ENCODE data around the gene CNEP1R1. TPM values are rescaled to one million over a fixed set of nuclear protein-coding genes. Genes with fewer than 3 reads are reported as not detected.
"Not testable (repeated sequence)": the region's sequence is repeated elsewhere in the genome, so short reads cannot be mapped to it uniquely, and the experiment has no call there.

The CNEP1R1 gene
- total RNA-seq, 1 experiment from 2014 or later, result 14.6 TPM

GRCh38 chr16:50012182-50012581, 12.8 kb upstream of the CNEP1R1 start:
- no peaks in the 10 kb centered on the region for H3K36me3 ChIP-seq (ENCODE audit: control insufficient read depth in 1 of 2, insufficient read depth in 2 of 2, low read length in 2 of 2)
- DNase-seq (ENCODE audit: low read depth, low spot score) (no peak), ATAC-seq (no peak)
- H3K27ac ChIP-seq (ENCODE audit: low read depth, low read length), result no peak overlapping the region
- TF ChIP-seq RAD21 (IDR thresholded peaks at IDR 0.05; ENCODE audit: low read depth), result no peak
- RAD21 ChIA-PET (ENCODE audit: low non-redundant PET in 1 of 2, low total read pairs in 2 of 2, uncharacterized antibody in 2 of 2, unreplicated experiment in 2 of 2), result no interaction called here
- H3K9ac ChIP-seq (ENCODE audit: low read length), result no peak overlapping the region
- H3K9me2 ChIP-seq (ENCODE audit: insufficient read depth), result no peaks in the 10 kb centered on the region
- no peaks in the 10 kb centered on the region for H3K79me2 ChIP-seq (ENCODE audit: insufficient read depth, low read length)
- no peaks in the 10 kb centered on the region for H3K9me3 ChIP-seq (ENCODE audit: control insufficient read depth in 1 of 2, insufficient read depth in 1 of 2, low read depth in 1 of 2, low read length in 2 of 2)
- POLR2A ChIA-PET, result no interaction called here
- no peaks in the 10 kb centered on the region for H4K20me1 ChIP-seq (ENCODE audit: insufficient read depth)
- intact Hi-C loops (cut with micrococcal nuclease), result no loop called here
- H3K4me2 ChIP-seq (ENCODE audit: low read length), result no peak overlapping the region
- H3K4me3 ChIP-seq (replicated peaks in 1 of 2; ENCODE audit: low read depth in 1 of 2, low read length in 2 of 2), result no peak overlapping the region
- H3K4me1 ChIP-seq (ENCODE audit: control insufficient read depth in 1 of 2, insufficient read depth in 2 of 2, low read length in 2 of 2), result no peaks in the 10 kb centered on the region
- no peaks in the 10 kb centered on the region for H3K27me3 ChIP-seq (ENCODE audit: insufficient read depth, low read length)
- no TSS peak for BruUV-seq (replicated peaks)
- no peak overlapping the region for H2AFZ ChIP-seq (ENCODE audit: low read depth, low read length, poor library complexity, severe bottlenecking)
- CTCF ChIA-PET, result interaction anchor here (2.2 kb wide), 1 partner anchor 13 kb away, joined by 7 read pairs; the partner anchor contains the start of gene CNEP1R1

- H3K36me3 ChIP-seq (ENCODE audit: control insufficient read depth in 1 of 2, insufficient read depth in 2 of 2, low read length in 2 of 2); H3K27me3 ChIP-seq (ENCODE audit: insufficient read depth, low read length); H3K79me2 ChIP-seq (ENCODE audit: insufficient read depth, low read length); H3K27ac ChIP-seq (ENCODE audit: low read depth, low read length); intact Hi-C loops (cut with micrococcal nuclease); H4K20me1 ChIP-seq (ENCODE audit: insufficient read depth); H3K4me1 ChIP-seq (ENCODE audit: control insufficient read depth in 1 of 2, insufficient read depth in 2 of 2, low read length in 2 of 2); H3K4me3 ChIP-seq (replicated peaks in 1 of 2; ENCODE audit: low read depth in 1 of 2, low read length in 2 of 2); ATAC-seq; H3K9me3 ChIP-seq (ENCODE audit: control insufficient read depth in 1 of 2, insufficient read depth in 1 of 2, low read depth in 1 of 2, low read length in 2 of 2); RAD21 ChIA-PET (ENCODE audit: low non-redundant PET in 1 of 2, low total read pairs in 2 of 2, uncharacterized antibody in 2 of 2, unreplicated experiment in 2 of 2); BruUV-seq (replicated peaks); POLR2A ChIA-PET; CTCF ChIA-PET; H2AFZ ChIP-seq (ENCODE audit: low read depth, low read length, poor library complexity, severe bottlenecking); DNase-seq (ENCODE audit: low read depth, low spot score); H3K4me2 ChIP-seq (ENCODE audit: low read length); H3K9ac ChIP-seq (ENCODE audit: low read length); H3K9me2 ChIP-seq (ENCODE audit: insufficient read depth): not testable (repeated sequence)
Measured at GRCh38 chr16:50014211-50014610, 10.8 kb upstream of the CNEP1R1 start.

GRCh38 chr16:50015631-50016030, 9.4 kb upstream of the CNEP1R1 start:
- Histone ChIP-seq H2AFZ (ENCODE audit: low read depth, low read length, poor library complexity, severe bottlenecking) (no peak overlapping the region), H3K9me2 (ENCODE audit: insufficient read depth) (no peaks in the 10 kb centered on the region), H3K4me3 (replicated peaks in 1 of 2; ENCODE audit: low read depth in 1 of 2, low read length in 2 of 2) (no peak overlapping the region), H4K20me1 (ENCODE audit: insufficient read depth) (no peaks in the 10 kb centered on the region), H3K27ac (ENCODE audit: low read depth, low read length) (no peak overlapping the region), H3K36me3 (ENCODE audit: control insufficient read depth in 1 of 2, insufficient read depth in 2 of 2, low read length in 2 of 2) (no peaks in the 10 kb centered on the region), H3K79me2 (ENCODE audit: insufficient read depth, low read length) (no peaks in the 10 kb centered on the region), H3K4me1 (ENCODE audit: control insufficient read depth in 1 of 2, insufficient read depth in 2 of 2, low read length in 2 of 2) (no peaks in the 10 kb centered on the region), H3K9ac (ENCODE audit: low read length) (no peak overlapping the region), H3K9me3 (ENCODE audit: control insufficient read depth in 1 of 2, insufficient read depth in 1 of 2, low read depth in 1 of 2, low read length in 2 of 2) (no peaks in the 10 kb centered on the region), H3K4me2 (ENCODE audit: low read length) (no peak overlapping the region), H3K27me3 (ENCODE audit: insufficient read depth, low read length) (no peaks in the 10 kb centered on the region)
- CTCF ChIA-PET, result no interaction called here
- ATAC-seq (no peak), DNase-seq (ENCODE audit: low read depth, low spot score) (no peak)
- intact Hi-C loops (cut with micrococcal nuclease), result no loop called here
- RAD21 ChIA-PET (ENCODE audit: low non-redundant PET in 1 of 2, low total read pairs in 2 of 2, uncharacterized antibody in 2 of 2, unreplicated experiment in 2 of 2), result no interaction called here
- BruUV-seq (replicated peaks), result no TSS peak
- POLR2A ChIA-PET, result no interaction called here
- no peak for TF ChIP-seq ZNF274 (IDR thresholded peaks at IDR 0.05; ENCODE audit: low read depth, low read length)
- no peak for TF ChIP-seq POLR2AphosphoS5 (IDR thresholded peaks at IDR 0.05; ENCODE audit: low read depth, low read length)
- no peak for TF ChIP-seq YY1 (IDR thresholded peaks at IDR 0.05; ENCODE audit: extremely low read depth, insufficient replicate concordance, low read depth, low read length)
- TF ChIP-seq TCF7L2 (IDR thresholded peaks at IDR 0.05; ENCODE audit: borderline replicate concordance, extremely low read depth, insufficient read depth, insufficient read length), result no peak
- TF ChIP-seq FOSL1 (IDR thresholded peaks at IDR 0.05; ENCODE audit: low read depth), result no peak
- TF ChIP-seq EZH2 (IDR thresholded peaks at IDR 0.05), result no peak
- TF ChIP-seq ZBTB33 (IDR thresholded peaks at IDR 0.05; ENCODE audit: extremely low read depth, insufficient replicate concordance, low read length), result no peak
- no peak for TF ChIP-seq POLR2A (IDR thresholded peaks at IDR 0.05; ENCODE audit: borderline replicate concordance, extremely low read depth, insufficient read depth, insufficient read length)
- TF ChIP-seq RAD21 (IDR thresholded peaks at IDR 0.05; ENCODE audit: low read depth), result no peak
- TF ChIP-seq EGR1 (IDR thresholded peaks at IDR 0.05; ENCODE audit: low read depth), result no peak

All from HCT116 (cell line).